GM12892 (cell line): Measurements from ENCODE around the gene FBXL7.

Experiments used
- DNase-seq: peaks from one replicate; pipeline ENCODE4 v3.0.0; 2011; ENCODE audit not compliant: insufficient read length
- FAIRE-seq: peaks from 2 replicates; lab custom pipeline; 2011; peaks lifted over from hg19 to GRCh38; lab: Jason Lieb, UNC
- POLR2A ChIP-seq: IDR thresholded peaks from 2 replicates; pipeline ENCODE4 v1.6.1; 2011; ENCODE audit warnings: low read depth, low read length, control low read depth
- POLR2AphosphoS5 ChIP-seq: IDR thresholded peaks from 2 replicates; pipeline ENCODE4 v1.6.1; 2011; ENCODE audit warnings: low read depth, low read length, control low read depth
- TAF1 ChIP-seq: IDR thresholded peaks from 2 replicates; pipeline ENCODE4 v1.6.1; 2011; ENCODE audit warnings: low read depth, mild to moderate bottlenecking, control low read depth, low read length, borderline replicate concordance

Gene FBXL7

DNA sequence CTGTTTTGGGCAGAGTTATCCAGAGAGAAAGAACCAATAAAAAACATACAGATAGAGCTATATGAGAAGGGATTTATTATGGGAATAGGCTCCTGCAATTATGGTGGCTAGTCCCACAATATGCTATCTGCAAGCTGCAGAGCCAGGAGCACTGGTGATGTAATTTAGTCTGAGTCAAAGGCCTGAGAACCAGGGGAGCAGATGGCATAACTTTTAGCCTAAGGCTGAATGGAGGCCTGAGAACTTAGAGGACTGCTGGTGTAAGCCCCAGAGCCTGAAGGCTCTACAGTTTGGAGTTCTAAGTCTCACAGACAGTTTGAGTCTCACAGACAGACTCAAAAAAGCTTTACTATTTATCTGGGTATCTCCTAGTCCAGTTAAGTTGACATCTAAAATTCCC is 263.8 kb downstream of the FBXL7 start:
- FAIRE-seq (no peak), DNase-seq (no peak)

DNA sequence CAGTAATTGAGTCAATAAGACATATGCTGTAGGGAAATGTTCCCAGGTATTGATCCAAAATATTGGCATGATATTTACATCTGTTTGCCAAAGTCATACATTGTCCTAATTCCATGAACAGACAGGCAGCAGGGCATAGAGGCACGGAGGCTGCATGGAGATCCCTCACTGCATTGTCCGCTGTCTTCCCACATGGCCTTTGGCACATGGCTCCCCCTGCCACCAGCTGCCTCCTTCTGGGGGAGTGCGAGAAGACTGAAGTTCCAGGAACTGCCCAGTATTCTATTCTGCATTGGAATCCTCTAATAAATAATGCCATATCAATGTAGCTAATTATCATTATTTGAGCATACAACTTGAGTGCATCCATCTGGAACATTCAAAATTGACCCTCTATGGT is 269.0 kb downstream of the FBXL7 start:
- no peak for FAIRE-seq
- no peak for DNase-seq
- no peak for TF ChIP-seq TAF1
- no peak for TF ChIP-seq POLR2AphosphoS5
- no peak for TF ChIP-seq POLR2A

More for the DNA sequence above, 263.8 kb downstream of the FBXL7 start:
- TF ChIP-seq TAF1 (no peak), POLR2AphosphoS5 (no peak), POLR2A (no peak)

DNA sequence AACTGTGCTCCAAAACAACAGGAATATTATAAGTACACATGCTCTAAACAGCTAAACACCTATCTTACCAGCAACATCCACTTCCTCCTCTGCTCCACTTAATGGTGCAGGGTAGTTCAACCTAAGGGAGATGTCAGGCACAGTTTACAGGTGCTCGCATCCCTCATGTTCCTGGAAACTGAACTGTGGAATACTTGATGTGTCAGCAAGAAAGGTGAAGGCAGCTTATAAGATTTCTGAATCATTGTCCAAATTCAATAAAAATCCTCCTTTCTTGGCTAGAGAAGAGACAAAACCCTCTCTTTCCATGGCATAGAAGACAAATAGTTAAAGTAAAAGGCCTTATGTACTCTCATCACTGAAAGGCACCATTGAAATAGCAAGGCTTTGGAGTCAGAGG is 272.2 kb downstream of the FBXL7 start:
- FAIRE-seq (no peak), DNase-seq (no peak)
- no peak for TF ChIP-seq TAF1
- no peak for TF ChIP-seq POLR2A
- no peak for TF ChIP-seq POLR2AphosphoS5

DNA sequence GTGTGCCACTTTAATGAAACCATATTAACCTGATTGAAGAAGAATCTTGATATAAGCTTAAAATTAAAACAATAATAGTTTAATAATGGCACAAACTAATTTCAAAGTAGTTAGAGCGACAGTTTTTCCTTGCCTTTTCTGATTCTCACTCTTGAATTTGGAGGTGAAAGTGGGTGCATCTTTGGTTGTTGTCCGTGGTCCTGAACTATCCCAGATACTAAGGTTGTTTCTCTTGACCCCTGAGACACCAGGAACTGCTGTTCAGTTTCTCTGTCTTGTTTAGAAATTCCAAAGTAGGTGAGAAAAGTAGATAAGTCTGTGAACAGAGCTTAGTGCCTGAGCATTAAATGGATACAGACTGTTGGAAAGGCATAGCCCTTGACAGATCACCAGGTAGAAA is 274.7 kb downstream of the FBXL7 start:
- FAIRE-seq (no peak), DNase-seq (no peak)
- TF ChIP-seq POLR2A, result no peak
- TF ChIP-seq POLR2AphosphoS5, result no peak
- no peak for TF ChIP-seq TAF1

DNA sequence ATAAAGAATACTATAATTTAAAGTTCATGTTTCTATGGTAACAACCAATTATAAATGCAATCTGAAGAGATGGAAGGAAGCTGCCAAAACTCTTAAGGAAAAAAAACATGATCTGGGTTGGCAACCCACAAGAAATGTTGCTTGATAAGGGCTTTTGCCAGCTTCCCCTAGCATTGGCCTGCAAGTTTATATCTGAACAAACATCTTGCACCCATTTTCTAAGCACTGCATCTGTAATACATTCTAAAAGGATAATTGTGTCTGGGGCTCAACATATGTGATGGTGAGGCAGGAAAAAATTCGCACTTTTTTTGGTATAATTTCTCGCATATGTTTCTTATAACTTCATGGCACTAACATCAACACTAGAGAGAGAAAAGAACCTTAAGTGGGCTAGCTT is 276.4 kb downstream of the FBXL7 start:
- DNase-seq (no peak), FAIRE-seq (no peak)
- TF ChIP-seq TAF1 (no peak), POLR2AphosphoS5 (no peak), POLR2A (no peak)

DNA sequence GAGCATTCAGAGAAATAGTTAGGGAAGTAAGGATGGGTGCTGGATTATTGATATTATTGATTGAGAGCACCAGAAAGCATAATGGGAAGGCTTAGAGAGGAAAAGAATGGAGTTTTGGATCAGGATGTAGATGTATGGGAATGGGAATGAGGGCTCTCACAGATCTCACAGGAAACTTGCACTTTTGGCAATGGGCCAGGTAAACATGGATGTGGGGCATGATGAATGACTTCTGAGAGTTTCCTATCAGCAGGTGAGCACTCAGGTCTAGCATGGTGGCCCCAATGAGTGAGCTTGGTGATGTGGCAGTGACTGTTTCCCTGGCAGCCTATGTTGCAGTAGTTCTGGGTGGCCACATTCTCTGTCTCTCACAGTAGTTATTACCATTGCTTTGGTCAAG is 283.8 kb downstream of the FBXL7 start:
- no peak for TF ChIP-seq POLR2A
- TF ChIP-seq POLR2AphosphoS5, result no peak
- no peak for TF ChIP-seq TAF1
- no peak for FAIRE-seq
- no peak for DNase-seq

DNA sequence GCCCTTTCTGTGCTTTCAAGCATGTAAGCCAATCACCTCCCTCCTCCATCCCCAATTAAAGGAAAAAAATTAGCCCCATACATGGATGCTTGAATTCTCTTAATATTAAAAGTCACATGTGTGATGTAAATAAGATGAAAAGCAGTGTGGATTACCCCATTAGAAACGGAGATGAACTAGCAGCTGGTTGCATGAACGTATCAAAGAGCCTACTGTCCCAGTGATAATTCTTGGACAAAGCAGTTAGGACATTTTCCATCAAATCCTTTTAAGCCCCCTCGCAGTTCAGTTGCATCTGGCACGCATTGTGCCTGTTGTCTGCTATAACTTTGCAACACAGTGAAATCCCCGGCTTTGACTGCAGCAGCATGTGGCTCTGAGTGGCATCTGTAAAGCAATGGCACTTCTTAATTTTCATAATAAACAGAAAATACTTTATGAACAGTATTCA is 285.6 kb downstream of the FBXL7 start:
- TF ChIP-seq POLR2A (no peak), POLR2AphosphoS5 (no peak), TAF1 (no peak)
- FAIRE-seq (no peak), DNase-seq (no peak)

DNA sequence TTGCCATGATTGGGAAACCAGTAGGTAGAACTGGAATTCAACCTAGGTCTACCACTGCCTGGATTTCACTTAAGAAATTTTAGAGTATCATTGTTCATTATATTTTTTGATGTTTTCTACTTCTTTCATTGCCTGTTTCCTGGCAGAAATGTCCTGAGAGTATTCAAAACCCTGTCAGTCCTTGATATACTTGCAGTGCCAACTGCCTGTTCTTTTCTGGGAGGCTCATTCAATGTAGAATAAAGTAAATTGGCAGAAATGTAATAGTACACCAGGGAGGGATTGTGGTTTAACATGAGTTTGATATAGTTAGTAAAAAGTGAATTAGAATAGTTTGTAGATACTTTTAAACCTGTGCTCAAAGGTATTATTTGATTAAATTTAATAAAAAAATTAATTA is 286.3 kb downstream of the FBXL7 start:
- DNase-seq (no peak), FAIRE-seq (no peak)
- TF ChIP-seq POLR2A, result no peak
- no peak for TF ChIP-seq TAF1
- no peak for TF ChIP-seq POLR2AphosphoS5

DNA sequence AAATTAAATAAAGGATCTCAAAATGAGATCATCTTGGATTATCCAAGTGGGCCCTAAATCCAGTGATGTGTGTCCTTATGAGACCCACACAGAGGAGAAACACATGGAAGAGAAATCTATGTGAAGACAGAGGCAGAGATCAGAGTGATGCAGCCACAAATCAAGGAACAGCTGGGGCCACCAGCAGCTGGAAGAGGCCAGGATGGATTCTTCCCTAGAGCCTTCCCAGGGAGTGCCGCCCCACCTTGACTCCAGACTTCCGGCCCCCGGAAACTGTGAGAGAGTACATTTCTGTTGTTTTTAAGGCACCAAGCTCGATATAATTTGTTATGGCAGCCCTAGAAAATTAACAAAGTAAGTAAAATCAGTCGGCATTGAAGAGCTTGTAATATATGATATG is 286.9 kb downstream of the FBXL7 start:
- FAIRE-seq, result no peak
- DNase-seq, result no peak
- TF ChIP-seq POLR2A (no peak), TAF1 (no peak), POLR2AphosphoS5 (no peak)

DNA sequence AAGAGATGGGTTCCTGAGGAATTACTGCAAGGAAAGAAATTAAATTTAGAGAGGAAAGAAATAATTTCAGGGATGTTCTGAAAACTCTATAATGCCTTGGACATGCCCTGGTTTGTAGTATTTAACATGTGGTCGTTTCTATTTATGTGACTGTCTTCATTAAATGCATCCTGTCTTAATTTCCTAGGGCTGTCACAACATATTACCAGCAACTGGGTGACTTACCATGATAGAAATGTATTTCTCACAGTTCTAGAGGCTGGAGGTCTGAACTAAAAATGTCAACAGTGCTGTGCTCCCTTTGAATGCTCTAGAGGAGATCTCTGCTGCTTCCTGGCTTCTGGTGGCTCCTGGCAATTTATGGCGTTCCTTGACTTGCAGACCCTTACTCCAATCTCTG is 287.7 kb downstream of the FBXL7 start:
- DNase-seq (no peak), FAIRE-seq (no peak)
- TF ChIP-seq POLR2AphosphoS5 (no peak), TAF1 (no peak), POLR2A (no peak)

DNA sequence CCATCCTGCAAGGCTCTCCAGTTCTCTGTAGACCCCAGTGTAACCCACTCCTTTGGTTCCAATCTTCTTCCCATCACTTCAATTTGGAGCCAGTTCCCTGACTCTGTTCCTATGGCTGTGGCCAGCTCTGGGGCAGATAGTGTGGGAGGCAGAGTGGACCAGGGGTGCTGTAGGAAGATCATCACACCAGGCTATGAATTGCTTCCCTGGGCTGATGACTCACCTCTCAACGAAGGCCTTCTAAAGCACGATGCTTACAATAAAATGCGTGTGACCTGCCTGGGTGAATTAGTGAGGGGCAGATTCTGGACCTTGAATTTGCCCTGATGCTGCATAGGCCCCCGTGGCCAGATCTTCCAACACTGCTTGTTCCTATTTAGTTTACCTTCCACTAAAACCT is 289.7 kb downstream of the FBXL7 start:
- no peak for DNase-seq
- no peak for FAIRE-seq
- TF ChIP-seq POLR2A (no peak), POLR2AphosphoS5 (no peak), TAF1 (no peak)

DNA sequence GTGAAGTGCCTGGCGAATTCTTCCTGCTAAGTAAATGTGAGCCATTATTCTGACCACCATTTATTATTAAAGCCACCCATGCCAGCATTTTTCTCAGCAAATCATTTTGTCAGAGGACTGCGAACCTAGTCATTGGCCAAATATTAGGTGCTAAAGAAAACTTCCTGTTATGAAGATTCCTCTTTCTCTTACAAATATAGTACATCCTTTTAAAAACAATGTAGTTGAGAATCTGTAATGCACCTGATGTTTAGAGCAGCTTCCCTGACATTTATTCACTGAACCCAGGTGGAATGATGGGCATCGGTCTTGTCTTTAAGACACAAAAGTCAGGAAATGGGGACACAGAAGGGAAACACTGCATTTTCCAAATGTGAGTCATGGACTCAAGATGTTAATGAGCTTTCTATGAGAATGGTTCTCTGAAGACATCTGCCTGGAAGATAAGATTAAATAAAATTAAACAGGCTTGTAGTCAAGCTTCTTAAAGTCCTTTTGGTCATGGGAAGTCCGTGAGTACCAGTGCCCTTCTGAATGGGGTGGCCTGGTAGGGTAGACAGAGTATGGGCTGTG is 290.6 kb downstream of the FBXL7 start:
- TF ChIP-seq TAF1 (no peak), POLR2AphosphoS5 (no peak), POLR2A (no peak)
- DNase-seq (no peak), FAIRE-seq (no peak)
